Stimulated activated CD4-positive, alpha-beta T cell treated with anti-CD3 and anti-CD28 coated beads, Interleukin-1b, Interleukin-23, amount 100 ng/mL, for 48 hours (primary cell): ENCODE measurements around the gene FBXL3.
"Not testable (repeated sequence)": the region's sequence is repeated elsewhere in the genome, so short reads cannot be mapped to it uniquely, and the experiment has no call there.

ENCODE experiments used
- DNase-seq: peaks from one replicate; pipeline ENCODE4 v3.0.0-alpha.2; 2020

FBXL3 gene

DNA sequence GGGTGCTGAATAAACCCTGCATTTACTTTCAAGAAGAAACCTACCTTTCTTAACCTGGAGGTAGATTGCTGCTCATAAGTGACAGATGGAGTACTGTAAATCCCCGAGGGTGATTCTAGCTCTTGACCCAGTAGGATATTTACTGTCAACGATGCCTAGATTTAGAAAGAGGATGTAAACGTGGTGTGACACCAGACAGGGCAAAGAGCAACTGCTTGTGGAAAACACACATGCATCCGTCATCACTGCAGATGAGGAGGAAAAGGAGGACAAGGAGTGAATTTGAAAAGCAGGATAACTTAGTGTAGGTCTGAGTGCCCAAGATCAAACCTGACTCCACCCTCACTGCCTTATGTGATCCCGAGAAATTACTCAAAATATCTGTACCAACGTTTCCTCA lies 44.9 kb downstream of the FBXL3 start:
- no peak for DNase-seq

GRCh38 chr13:76980075-76980718 lies 46.8 kb downstream of the FBXL3 start:
- peak; percentile 82 for DNase-seq

GRCh38 chr13:76976929-76977328 lies 50.0 kb downstream of the FBXL3 start:
- DNase-seq = no peak

DNA sequence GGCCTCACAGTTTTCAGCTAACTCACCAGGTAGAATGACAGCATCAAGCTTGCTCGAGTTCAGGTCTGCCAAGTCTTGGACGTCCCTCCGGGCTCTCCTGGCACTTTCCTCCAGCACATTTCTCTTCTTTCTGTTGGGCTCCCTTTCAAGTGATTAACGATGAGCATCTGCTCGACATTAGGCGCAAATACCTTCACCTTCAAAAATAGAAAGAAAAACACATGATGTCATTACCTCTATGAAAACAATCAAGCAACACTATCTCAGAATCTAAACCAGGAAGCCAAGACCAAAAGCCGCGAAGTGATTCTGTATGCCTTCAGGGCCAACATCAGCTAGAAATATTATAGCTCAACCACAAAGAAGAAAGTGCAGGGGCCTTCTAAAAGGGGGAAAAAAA lies 50.5 kb downstream of the FBXL3 start:
- no peak for DNase-seq

GRCh38 chr13:76975863-76976262 lies 51.1 kb downstream of the FBXL3 start:
- no peak for DNase-seq

DNA sequence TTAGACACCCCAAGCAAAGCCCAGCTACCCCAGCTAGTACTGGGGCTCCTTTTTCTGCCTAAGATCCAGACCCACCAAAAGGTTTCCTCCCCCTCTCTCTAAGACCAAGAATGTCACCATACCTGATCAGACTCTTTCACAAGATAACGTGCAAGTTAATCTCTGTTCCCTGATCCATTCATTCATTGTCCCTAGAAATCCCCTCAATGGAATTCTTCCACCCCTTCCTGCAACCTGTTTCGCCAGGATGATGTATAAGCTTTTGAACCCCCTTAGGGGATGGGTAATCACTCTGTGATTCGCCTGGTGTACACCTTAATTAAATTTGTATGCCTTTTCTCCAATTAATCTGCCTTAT lies 52.4 kb downstream of the FBXL3 start:
- no peak for DNase-seq

GRCh38 chr13:76973920-76974617 lies 52.9 kb downstream of the FBXL3 start:
- DNase-seq = no peak

DNA sequence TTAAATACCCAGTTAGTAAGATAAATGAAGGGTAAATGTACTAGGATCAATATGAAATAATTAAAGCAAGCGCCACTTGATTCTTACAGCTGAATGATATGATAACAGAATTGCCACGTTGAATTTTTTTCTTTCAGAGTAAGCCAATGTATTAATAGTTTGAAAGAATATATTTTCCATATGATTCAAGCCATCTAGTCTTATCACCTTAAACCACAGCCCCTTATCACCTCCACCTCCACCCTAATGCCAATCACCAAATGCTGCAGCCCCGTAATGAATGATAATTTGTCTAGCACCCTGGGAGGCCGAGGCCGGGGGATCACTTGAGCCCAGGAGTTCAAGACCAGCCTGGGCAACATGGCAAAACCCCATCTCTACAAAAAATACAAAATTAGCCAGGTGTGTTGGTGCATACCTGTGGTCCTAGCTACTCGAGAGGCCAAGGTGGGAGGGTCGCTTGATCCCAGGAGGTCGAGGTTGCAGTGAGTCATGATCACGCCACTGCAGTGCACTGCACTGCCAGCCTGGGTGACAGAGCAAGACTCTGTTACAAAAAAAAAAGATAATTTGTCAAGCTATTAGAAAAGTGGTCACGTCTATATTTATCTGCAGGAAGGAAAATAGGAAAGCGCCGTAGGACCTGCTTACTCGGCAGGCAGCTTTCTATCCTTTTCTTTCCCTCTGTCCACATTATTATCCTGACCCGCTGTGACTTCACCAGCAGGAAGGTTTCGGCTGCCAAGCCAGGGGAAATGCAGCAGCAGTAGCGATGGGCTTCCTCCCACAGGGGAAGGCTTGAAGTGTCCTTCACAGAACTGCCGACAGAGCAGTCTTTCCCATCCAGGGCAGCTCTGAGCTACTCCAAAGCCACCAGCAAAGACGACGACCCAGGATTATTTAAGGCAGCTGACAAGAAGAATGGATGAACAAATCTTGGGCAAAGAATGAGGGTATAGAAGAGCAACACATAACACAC lies 54.8 kb downstream of the FBXL3 start:
- no peak for DNase-seq

GRCh38 chr13:76971215-76971614 lies 55.7 kb downstream of the FBXL3 start:
- no peak for DNase-seq

- DNase-seq = no peak
These were observed 57.2 kb downstream of the FBXL3 start for GRCh38 chr13:76969488-76970365.

DNA sequence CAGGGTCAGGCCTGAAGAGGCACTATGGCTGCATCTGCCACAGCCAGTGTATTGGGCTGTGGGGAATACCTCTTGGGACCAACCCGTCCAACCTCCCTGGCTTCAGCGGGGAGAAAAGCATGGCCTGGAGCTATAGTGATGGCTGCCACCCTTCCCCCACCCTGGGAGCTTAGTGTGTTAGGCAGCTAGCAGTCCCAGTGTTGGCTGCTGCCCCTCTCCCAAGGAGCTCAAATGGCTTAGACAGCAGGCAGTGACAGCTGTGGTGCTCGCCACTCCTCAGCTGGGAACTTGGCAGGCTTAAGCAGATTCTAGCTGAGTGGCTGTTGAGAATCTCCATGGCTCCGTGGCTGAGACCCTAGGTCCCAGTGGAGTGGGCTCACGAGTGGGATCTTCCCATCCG lies 58.9 kb downstream of the FBXL3 start:
- no peak for DNase-seq

DNA sequence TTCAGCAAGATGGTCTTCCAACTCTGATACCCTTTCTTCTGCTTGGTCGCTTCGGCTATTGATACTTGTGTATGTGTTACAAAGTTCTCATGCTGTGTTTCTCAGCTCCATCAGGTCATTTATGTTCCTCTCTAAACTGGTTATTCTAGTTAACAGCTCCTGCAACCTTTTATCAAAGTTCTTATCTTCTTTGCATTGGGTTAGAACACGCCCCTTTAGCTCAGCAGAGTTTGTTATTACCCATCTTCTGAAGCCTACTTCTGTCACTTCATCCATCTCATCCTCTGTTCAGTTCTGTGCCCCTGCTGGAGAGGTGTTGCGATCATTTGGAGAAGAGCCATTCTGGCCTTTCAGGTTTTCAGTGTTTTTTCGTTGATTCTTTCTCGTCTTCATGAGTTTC lies 59.9 kb downstream of the FBXL3 start:
- no peak for DNase-seq

DNA sequence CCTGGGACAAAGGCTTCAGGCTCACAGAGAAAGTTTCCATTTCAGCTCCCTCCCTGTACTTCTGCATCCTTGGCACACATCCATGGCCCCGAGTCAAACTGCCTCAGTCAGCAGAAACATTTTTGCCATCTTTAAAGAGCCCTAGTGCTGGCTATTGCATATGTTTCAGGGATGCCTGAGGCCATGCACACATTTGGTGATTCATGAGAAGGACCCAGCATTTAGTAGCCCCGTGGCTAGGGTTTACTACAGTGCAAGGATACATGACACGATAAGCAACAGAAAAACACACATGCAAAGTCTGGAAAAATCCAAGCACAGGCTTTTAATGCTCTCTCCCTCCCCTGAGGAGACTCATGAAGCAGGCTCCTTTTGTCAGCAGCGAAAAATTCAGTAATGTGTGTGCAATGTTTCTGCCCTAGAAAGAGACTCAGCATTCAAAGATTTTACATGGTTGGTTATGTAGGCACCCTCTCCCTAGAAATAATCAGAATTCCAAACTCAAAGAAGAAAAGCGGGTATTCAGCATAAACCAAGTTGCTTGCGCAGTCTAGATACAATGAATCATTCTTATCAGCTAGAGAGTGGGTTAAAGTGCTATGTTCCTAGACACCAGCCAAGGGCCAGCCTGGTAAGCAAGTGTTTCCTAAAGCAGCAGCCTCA lies 61.1 kb downstream of the FBXL3 start:
- no peak for DNase-seq

DNA sequence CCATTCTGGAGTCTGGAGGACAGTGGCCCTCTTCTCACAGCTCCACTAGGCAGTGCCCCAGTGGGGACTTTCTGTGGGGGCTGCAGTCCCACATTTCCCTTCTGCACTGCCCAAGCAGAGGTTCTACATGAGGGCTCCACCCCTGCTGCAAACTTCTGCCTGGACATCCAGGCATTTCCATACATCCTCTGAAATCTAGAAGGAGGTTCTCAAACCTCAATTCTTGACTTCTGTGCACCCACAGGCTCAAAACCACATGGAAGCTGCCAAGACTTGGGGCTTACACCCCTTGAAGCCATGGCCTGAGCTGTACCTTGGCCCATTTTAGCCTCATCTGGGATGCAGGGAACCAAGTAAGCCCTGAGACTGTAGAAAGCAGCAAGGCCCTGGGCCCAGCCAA lies 67.2 kb downstream of the FBXL3 start:
- not testable (repeated sequence) for DNase-seq

GRCh38 chr13:76958841-76959432 lies 68.0 kb downstream of the FBXL3 start:
- no peak for DNase-seq

DNA sequence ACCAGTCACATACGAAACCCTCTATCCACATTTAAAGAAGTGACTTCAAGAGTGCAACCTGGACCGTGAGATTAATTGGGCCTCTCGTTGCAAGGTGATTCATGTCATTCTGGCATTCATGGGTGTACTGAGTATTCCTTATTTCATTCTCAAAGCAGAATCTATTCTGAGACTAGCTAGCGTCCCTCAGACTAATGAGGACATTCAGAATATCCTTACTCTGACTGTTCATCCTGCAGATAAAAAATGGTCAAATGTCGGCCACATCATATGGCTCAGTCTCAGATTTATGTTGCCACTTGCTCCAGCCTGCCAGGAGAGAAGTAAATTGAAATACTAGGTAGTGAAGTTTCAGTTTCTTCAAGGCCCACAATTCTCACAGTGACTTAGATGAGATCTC lies 71.3 kb downstream of the FBXL3 start:
- no peak for DNase-seq
